Keratinocyte (primary cell): Measurements from ENCODE around the gene ZNF219. TPM values are rescaled to one million over a fixed set of nuclear protein-coding genes. Genes with fewer than 3 reads are reported as not detected.

Source experiments
- DNase-seq: peaks from one replicate; pipeline ENCODE4 v3.0.0-alpha.2; 2011; ENCODE audit warnings: low read depth, missing footprints, low spot score
- FAIRE-seq: peaks from 2 replicates; lab custom pipeline; 2011; peaks lifted over from hg19 to GRCh38; lab: Jason Lieb, UNC
- H2AFZ ChIP-seq: 2 replicates; pipeline ENCODE4 v1.6.0; 2012; ENCODE audit warnings: low read length, control low read depth, inconsistent platforms; ENCODE audit not compliant: control insufficient read depth
- H3K27ac ChIP-seq: 2 replicates; pipeline ENCODE4 v1.5.1; 2011; ENCODE audit warnings: low read length; ENCODE audit not compliant: control insufficient read depth, insufficient read depth
- H3K27me3 ChIP-seq: 3 replicates; pipeline ENCODE4 v1.6.0; 2011; ENCODE audit warnings: low read length; ENCODE audit not compliant: control insufficient read depth, insufficient read depth; ENCODE audit errors: extremely low read depth
- H3K36me3 ChIP-seq, 2 experiments: 2 replicates in 1 of 2; 3 replicates in 1 of 2; pipeline ENCODE4 v1.5.1; 2011; ENCODE audit warnings: low read length in 2 of 2, mild to moderate bottlenecking in 1 of 2; ENCODE audit not compliant: control insufficient read depth in 2 of 2, insufficient read depth in 2 of 2; ENCODE audit errors: extremely low read depth in 1 of 2
- H3K4me1 ChIP-seq: 3 replicates; pipeline ENCODE4 v1.5.1; 2011; ENCODE audit warnings: low read length; ENCODE audit not compliant: control insufficient read depth, insufficient read depth; ENCODE audit errors: extremely low read depth
- H3K4me2 ChIP-seq: 3 replicates; pipeline ENCODE4 v1.6.0; 2011; ENCODE audit warnings: low read depth, low read length; ENCODE audit not compliant: control insufficient read depth, insufficient read depth; ENCODE audit errors: extremely low read depth
- H3K4me3 ChIP-seq, 3 experiments: fragments of 200-600 bp in 1 of 3; sonication (generic) in 1 of 3; 2 replicates in 2 of 3; 3 replicates in 1 of 3; pipeline ENCODE4 v1.5.1; 2011 to 2016; ENCODE audit warnings: low read length in 3 of 3, mild to moderate bottlenecking in 3 of 3, control low read depth in 2 of 3, inconsistent platforms in 1 of 3, low read depth in 1 of 3, mixed read lengths in 1 of 3, mixed run types in 1 of 3, moderate library complexity in 1 of 3; ENCODE audit not compliant: control insufficient read depth in 2 of 3, insufficient read depth in 2 of 3; ENCODE audit errors: extremely low read depth in 1 of 3
- H3K79me2 ChIP-seq: 2 replicates; pipeline ENCODE4 v1.6.0; 2012; ENCODE audit warnings: low read length; ENCODE audit not compliant: control insufficient read depth, insufficient read depth
- H3K9ac ChIP-seq: 3 replicates; pipeline ENCODE4 v1.6.0; 2011; ENCODE audit warnings: low read length; ENCODE audit not compliant: control insufficient read depth, insufficient read depth; ENCODE audit errors: extremely low read depth
- H3K9me1 ChIP-seq: 3 replicates; pipeline ENCODE4 v1.6.0; 2011; ENCODE audit warnings: low read length; ENCODE audit not compliant: control insufficient read depth, insufficient read depth; ENCODE audit errors: extremely low read depth
- H3K9me3 ChIP-seq: 2 replicates; pipeline ENCODE4 v1.5.1; 2012; ENCODE audit warnings: low read depth, low read length; ENCODE audit not compliant: control insufficient read depth
- H4K20me1 ChIP-seq: 3 replicates; pipeline ENCODE4 v1.6.0; 2011; ENCODE audit warnings: low read length; ENCODE audit not compliant: control insufficient read depth, insufficient read depth; ENCODE audit errors: extremely low read depth
- CTCF ChIP-seq, 3 experiments: IDR thresholded peaks in 1 of 3; conservative IDR thresholded peaks in 1 of 3; optimal IDR thresholded peaks in 1 of 3; 2 replicates in 2 of 3; 3 replicates in 1 of 3; pipeline versions ENCODE3 to v1.5.1; 2011; ENCODE audit warnings: low read length in 3 of 3, mild to moderate bottlenecking in 3 of 3, moderate library complexity in 2 of 3, control low read depth in 1 of 3, inconsistent platforms in 1 of 3; ENCODE audit not compliant: insufficient read depth in 2 of 3; ENCODE audit errors: extremely low read depth in 1 of 3
- EZH2 ChIP-seq: IDR thresholded peaks from one replicate; pipeline ENCODE4 v1.6.1; 2012; ENCODE audit warnings: inconsistent platforms, mild to moderate bottlenecking, low read length, moderate library complexity
- dilution Hi-C: fragments of 300-500 bp; cut with MboI; formaldehyde crosslinking; loops from one replicate; pipeline ENCODE4 v1.7.0; 2020; ENCODE audit warnings: low sequenced_read_pairs; ENCODE audit not compliant: extremely low pct_ligation_motif_present
- polyA plus RNA-seq, 5 experiments: library from polyadenylated mRNA; depleted of rRNA in 3 of 5; stranded (reverse) in 3 of 5; stranded (forward) in 1 of 5; unstranded in 1 of 5; fragments of >200 nt; gene quantifications; 1 replicate in 1 of 5; 2 replicates in 3 of 5; 3 replicates in 1 of 5; pipeline versions ENCODE4 v1.2.1 to v1.2.3, GENCODE V29; 2011 to 2012; ENCODE audit warnings: missing spikeins in 2 of 5, low read depth in 1 of 5, low replicate concordance in 1 of 5

Gene ZNF219
- polyA plus RNA-seq, 1 donor (not counting 4 experiments of a cell fraction or from before 2014, with no cell fraction given): 23.1 TPM

- Histone ChIP-seq H2AFZ (no peak overlapping the region), H3K9ac (no peak overlapping the region), H3K36me3 (peaks cover 18 to 23% of the 10 kb centered on the region in 2 experiments), H3K27me3 (no peaks in the 10 kb centered on the region), H3K4me3 (no peak overlapping the region), H3K4me1 (peaks cover 15% of the 10 kb centered on the region), H3K9me1 (peaks cover 3% of the 10 kb centered on the region), H3K27ac (no peak overlapping the region), H3K79me2 (peaks cover 6% of the 10 kb centered on the region), H3K4me2 (no peak overlapping the region), H3K9me3 (no peaks in the 10 kb centered on the region), H4K20me1 (peaks cover 4% of the 10 kb centered on the region)
- DNase-seq (no peak), FAIRE-seq (no peak)
- TF ChIP-seq CTCF (optimal IDR thresholded peaks at IDR 0.05 in 1 of 3, IDR thresholded peaks at IDR 0.05 in 1 of 3, conservative IDR thresholded peaks at IDR 0.05 in 1 of 3; ENCODE audit: extremely low read depth in 1 of 3, insufficient read depth in 2 of 3, low read length in 3 of 3) (no peak), EZH2 (no peak)
- dilution Hi-C loops: no loop called here
Observed at GRCh38 chr14:21089271-21089670, 9.2 kb downstream of the ZNF219 start.

- Histone ChIP-seq H3K79me2 (no peaks in the 10 kb centered on the region), H3K36me3 (peaks cover 18 to 23% of the 10 kb centered on the region in 2 experiments), H4K20me1 (peaks cover 3% of the 10 kb centered on the region), H3K4me1 (peaks cover 17% of the 10 kb centered on the region), H3K27me3 (no peaks in the 10 kb centered on the region), H3K4me2 (no peak overlapping the region), H2AFZ (no peak overlapping the region), H3K9me3 (no peaks in the 10 kb centered on the region), H3K27ac (no peak overlapping the region), H3K4me3 (no peak overlapping the region), H3K9ac (no peak overlapping the region), H3K9me1 (peaks cover 3% of the 10 kb centered on the region)
- no peak for DNase-seq
- dilution Hi-C loops: no loop called here
- no peak for FAIRE-seq
- no peak for TF ChIP-seq CTCF (optimal IDR thresholded peaks at IDR 0.05 in 1 of 3, IDR thresholded peaks at IDR 0.05 in 1 of 3, conservative IDR thresholded peaks at IDR 0.05 in 1 of 3; ENCODE audit: extremely low read depth in 1 of 3, insufficient read depth in 2 of 3, low read length in 3 of 3)
- no peak for TF ChIP-seq EZH2
Observed at GRCh38 chr14:21088687-21089086, 9.8 kb downstream of the ZNF219 start.
